ENCODE data around the gene IGLON5.

GRCh38 chr19:51294977-51295375, 16.5 kb upstream of the IGLON5 start:
- TF ChIP-seq, protein P1, sequence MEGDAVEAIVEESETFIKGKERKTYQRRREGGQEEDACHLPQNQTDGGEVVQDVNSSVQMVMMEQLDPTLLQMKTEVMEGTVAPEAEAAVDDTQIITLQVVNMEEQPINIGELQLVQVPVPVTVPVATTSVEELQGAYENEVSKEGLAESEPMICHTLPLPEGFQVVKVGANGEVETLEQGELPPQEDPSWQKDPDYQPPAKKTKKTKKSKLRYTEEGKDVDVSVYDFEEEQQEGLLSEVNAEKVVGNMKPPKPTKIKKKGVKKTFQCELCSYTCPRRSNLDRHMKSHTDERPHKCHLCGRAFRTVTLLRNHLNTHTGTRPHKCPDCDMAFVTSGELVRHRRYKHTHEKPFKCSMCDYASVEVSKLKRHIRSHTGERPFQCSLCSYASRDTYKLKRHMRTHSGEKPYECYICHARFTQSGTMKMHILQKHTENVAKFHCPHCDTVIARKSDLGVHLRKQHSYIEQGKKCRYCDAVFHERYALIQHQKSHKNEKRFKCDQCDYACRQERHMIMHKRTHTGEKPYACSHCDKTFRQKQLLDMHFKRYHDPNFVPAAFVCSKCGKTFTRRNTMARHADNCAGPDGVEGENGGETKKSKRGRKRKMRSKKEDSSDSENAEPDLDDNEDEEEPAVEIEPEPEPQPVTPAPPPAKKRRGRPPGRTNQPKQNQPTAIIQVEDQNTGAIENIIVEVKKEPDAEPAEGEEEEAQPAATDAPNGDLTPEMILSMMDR (IDR thresholded peaks at IDR 0.05 in 4 of 5, conservative IDR thresholded peaks at IDR 0.05 in 1 of 5): no peak
- no peak for TF ChIP-seq POLR2A (IDR thresholded peaks at IDR 0.05)
